GM10266 (cell line): Measurements from ENCODE around the gene TDRD6.

Source experiments
- DNase-seq: peaks from one replicate; pipeline ENCODE4 v3.0.0; 2012; ENCODE audit errors: extremely low spot score
- TF ChIP-seq, protein P1 (sequence below): IDR thresholded peaks from 2 replicates; pipeline ENCODE4 v1.5.1; 2012; ENCODE audit warnings: mild to moderate bottlenecking, low read depth; ENCODE audit not compliant: control insufficient read depth, insufficient read depth; ENCODE audit errors: missing control alignments

Gene TDRD6

DNA sequence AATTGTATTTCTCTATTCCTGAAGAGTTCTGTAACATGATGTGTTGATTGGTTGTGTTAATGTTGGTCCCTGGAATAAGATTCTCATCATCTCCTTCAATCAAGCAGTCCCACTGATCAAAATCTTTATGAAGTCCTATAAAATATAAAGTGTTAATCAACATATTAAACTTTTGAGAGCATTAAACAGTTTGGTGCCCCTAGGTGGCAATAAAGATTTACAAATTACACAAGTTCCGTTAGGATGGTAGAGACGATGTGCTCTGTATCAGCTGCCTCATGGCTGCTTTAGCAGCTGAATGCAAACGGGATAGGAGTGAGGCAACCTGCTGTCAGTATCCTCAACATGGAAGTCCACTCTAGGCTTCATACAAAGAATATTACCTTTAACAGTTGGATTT, 16.9 kb downstream of the TDRD6 start:
- no peak for DNase-seq
- TF ChIP-seq, protein P1, sequence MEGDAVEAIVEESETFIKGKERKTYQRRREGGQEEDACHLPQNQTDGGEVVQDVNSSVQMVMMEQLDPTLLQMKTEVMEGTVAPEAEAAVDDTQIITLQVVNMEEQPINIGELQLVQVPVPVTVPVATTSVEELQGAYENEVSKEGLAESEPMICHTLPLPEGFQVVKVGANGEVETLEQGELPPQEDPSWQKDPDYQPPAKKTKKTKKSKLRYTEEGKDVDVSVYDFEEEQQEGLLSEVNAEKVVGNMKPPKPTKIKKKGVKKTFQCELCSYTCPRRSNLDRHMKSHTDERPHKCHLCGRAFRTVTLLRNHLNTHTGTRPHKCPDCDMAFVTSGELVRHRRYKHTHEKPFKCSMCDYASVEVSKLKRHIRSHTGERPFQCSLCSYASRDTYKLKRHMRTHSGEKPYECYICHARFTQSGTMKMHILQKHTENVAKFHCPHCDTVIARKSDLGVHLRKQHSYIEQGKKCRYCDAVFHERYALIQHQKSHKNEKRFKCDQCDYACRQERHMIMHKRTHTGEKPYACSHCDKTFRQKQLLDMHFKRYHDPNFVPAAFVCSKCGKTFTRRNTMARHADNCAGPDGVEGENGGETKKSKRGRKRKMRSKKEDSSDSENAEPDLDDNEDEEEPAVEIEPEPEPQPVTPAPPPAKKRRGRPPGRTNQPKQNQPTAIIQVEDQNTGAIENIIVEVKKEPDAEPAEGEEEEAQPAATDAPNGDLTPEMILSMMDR: no peak

DNA sequence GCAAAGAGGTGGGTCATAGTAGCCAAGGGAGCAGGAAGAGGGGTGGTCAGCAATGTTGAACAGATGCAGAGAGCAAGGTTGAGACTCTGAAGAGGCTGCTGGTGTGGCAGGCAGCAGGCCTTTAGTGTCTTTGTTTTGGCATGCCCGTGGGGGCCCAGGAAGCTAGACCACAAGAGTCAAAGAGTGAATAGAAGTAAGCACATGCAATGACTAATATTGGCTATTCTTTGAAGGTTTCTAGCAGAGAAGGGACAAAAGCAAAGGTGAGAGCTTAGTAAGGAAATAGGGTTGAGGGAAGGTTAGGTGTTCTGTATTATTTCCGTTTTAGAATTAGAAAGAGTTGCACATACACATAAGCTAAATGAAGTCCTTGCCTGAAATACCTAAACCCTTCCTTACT, 18.8 kb downstream of the TDRD6 start:
- TF ChIP-seq, protein P1: no peak
- no peak for DNase-seq

DNA sequence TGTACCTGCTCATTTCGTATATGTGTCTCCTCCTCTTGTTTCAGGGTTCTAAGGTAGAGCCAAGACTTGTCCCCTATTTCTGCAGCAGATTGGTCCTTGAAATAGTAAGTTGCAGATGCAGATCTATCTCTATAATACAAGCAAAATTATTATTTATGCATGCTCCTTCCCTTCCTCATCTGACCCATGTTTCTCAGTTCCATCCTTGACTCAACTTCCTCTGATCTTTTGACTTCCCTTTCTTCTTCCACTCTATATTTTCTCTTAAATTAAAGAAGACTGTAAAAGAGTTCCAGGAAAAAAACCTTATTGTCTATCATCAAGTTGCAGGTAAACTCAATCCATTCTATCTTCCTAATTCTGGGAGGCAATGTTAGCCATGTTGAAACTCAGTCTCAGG, 23.8 kb downstream of the TDRD6 start:
- TF ChIP-seq, protein P1: no peak
- no peak for DNase-seq

DNA sequence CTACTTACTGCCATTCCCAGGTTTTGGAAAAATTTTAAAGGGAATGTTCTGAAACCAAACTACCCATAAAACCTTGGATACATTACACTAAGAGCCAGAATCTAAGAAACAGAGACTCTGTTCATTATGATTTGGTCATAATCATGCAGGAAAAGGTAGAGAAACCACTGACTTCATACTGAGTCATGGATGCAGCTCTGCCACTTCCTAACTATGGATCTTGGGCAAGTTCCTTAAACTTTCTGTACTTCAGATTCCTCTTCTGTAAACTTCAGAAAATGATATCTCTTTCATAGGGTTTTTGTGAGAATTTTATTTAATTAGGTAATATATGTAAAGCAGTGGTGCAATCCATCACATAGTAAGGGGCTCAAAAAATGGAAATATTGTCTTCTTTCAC, 27.5 kb downstream of the TDRD6 start:
- no peak for DNase-seq
- TF ChIP-seq, protein P1: no peak

DNA sequence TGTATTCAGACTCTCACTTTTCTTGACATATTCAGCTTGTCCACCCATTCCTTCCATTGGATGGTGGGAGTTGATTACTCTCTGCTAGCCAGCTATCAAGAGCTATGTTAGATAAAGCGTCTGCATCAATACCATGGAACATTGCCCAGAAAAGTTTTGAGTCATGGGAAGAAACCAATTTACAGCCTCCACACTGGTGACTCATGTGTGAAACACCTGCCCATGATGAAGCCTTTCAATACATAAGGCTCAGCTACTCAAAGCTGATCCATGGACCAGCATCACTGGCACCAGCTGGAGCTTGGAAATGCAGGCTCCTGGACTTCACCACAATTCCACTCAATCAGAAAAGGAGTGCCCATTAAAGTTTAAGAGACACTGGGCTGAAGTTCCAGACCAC, 31.4 kb downstream of the TDRD6 start:
- DNase-seq: no peak

DNA sequence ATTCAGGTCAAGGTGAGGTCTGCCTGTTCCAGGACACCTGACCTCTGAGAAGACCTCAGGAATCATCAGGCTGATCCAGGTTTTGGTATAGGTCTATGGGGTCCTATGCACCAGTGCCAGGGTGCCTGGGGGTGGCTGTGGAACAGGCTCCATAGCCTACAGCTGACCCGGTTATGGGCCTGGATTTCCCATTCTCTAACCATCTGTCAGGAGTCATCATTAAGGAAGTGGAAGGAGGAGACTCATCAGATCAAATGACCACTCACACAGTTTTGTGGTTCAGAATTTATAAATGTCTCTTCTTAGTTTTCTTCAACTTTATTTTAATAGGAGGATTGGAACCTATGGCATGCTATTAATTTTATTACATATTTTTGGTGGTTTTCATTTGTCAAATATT, 32.7 kb downstream of the TDRD6 start:
- no peak for DNase-seq
- TF ChIP-seq, protein P1: no peak

More for the DNA sequence above, 31.4 kb downstream of the TDRD6 start:
- TF ChIP-seq, protein P1: no peak

DNA sequence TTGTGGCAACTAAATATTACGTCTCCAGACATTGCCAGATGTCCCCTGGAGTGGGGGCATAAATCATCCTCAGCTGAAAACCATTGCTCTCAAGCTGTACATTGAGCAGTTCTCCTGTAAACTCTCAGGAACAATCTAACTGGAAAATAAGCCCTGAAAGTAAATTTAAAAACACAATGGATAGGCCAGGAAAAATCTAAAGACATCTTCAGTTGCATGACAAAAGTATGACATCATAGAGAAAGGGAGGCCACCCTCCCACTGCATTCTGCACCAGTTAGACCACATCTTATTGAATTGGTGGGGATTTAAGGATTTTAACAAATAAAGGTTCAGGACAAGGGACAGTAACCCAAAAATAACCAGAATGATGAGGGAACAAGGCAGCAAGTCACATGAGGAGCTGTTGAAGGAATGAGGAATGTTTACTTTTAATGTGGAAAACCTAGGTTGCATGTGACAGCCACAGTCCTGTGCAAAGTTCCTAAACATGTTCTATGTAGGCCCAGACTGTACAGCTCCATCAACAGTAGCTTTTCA, 42.2 kb downstream of the TDRD6 start:
- TF ChIP-seq, protein P1: no peak
- DNase-seq: no peak
